GM12878 (cell line): Measurements from ENCODE around the gene YBX1. TPM values are rescaled to one million over a fixed set of nuclear protein-coding genes. Genes with fewer than 3 reads are reported as not detected.

Experiments
- ATAC-seq: fragments of 200-7000 bp; cut with Tn5 transposase; 3 replicates; pipeline ENCODE4 v1.9.1; 2020; ENCODE audit warnings: mild to moderate bottlenecking, moderate library complexity
- BruUV-seq: library from RNA; stranded (reverse); fragments of 400-500 nt; replicated peaks from 2 replicates; lab custom pipeline; 2021; lab: Mats Ljungman, UMichigan
- CTCF ChIA-PET: fragments of 300-600 bp; sonication (Branson Sonifier 250); formaldehyde crosslinking; extraction: SDS; loops from one replicate; lab custom pipeline; 2021; ENCODE audit warnings: inconsistent platforms; lab: Yijun Ruan, JAX
- POLR2A ChIA-PET: fragments of 350-600 bp; formaldehyde crosslinking; extraction: SDS; loops from one replicate; lab custom pipeline; 2021; ENCODE audit warnings: inconsistent platforms; lab: Charles Lee
- RAD21 ChIA-PET: fragments of 300-600 bp; sonication (Branson Sonifier 250); formaldehyde crosslinking; loops from one replicate; lab custom pipeline; 2023; ENCODE audit warnings: antibody characterized with exemption; ENCODE audit not compliant: unreplicated experiment; lab: Charles Lee
- SMC1A ChIA-PET: fragments of 300-600 bp; sonication (Branson Sonifier 250); formaldehyde crosslinking; loops from one replicate; lab custom pipeline; 2023; ENCODE audit not compliant: unreplicated experiment, uncharacterized antibody; lab: Charles Lee
- DNase-seq: peaks from one replicate; pipeline ENCODE4 v3.0.0-alpha.2; 2011; ENCODE audit warnings: low read depth, low spot score
- FAIRE-seq: peaks from 3 replicates; lab custom pipeline; 2011; peaks lifted over from hg19 to GRCh38; lab: Jason Lieb, UNC
- H2AFZ ChIP-seq: 2 replicates; pipeline ENCODE4 v1.6.0; 2011; ENCODE audit warnings: low read depth, low read length, control low read depth; ENCODE audit not compliant: control insufficient read depth
- H3K27ac ChIP-seq: 2 replicates; pipeline ENCODE4 v1.5.1; 2011; ENCODE audit warnings: control low read depth; ENCODE audit not compliant: control insufficient read depth, insufficient read depth
- H3K27me3 ChIP-seq, 2 experiments: replicated peaks in 1 of 2; 2 replicates each; pipeline versions ENCODE4 v1.6.0 to v1.6.1; 2011; ENCODE audit warnings: low read length in 1 of 2; ENCODE audit not compliant: control insufficient read depth in 2 of 2, insufficient read depth in 2 of 2
- H3K36me3 ChIP-seq, 2 experiments: 2 replicates each; pipeline ENCODE4 v1.5.1; 2011; ENCODE audit warnings: low read length in 1 of 2; ENCODE audit not compliant: control insufficient read depth in 2 of 2, insufficient read depth in 2 of 2
- H3K4me1 ChIP-seq: 2 replicates; pipeline ENCODE4 v1.6.1; 2011; ENCODE audit warnings: mild to moderate bottlenecking, low read length, moderate library complexity, mixed read lengths; ENCODE audit not compliant: control insufficient read depth, insufficient read depth
- H3K4me2 ChIP-seq: 2 replicates; pipeline ENCODE4 v1.6.0; 2011; ENCODE audit warnings: control low read depth; ENCODE audit not compliant: control insufficient read depth, insufficient read depth
- H3K4me3 ChIP-seq: fragments of 200-600 bp; sonication (generic); 2 replicates; pipeline ENCODE4 v1.5.1; 2016
- H3K79me2 ChIP-seq: 2 replicates; pipeline ENCODE4 v1.6.0; 2011; ENCODE audit warnings: low read length; ENCODE audit not compliant: control insufficient read depth, insufficient read depth
- H3K9ac ChIP-seq: 2 replicates; pipeline ENCODE4 v1.8.0; 2011; ENCODE audit warnings: low read length, control low read depth, mixed read lengths; ENCODE audit not compliant: control insufficient read depth, insufficient read depth
- H3K9me3 ChIP-seq: replicated peaks from 3 replicates; pipeline ENCODE4 v1.5.1; 2011; ENCODE audit warnings: mild to moderate bottlenecking, low read length; ENCODE audit not compliant: control insufficient read depth, insufficient read depth
- H4K20me1 ChIP-seq: 2 replicates; pipeline ENCODE4 v1.6.0; 2011; ENCODE audit not compliant: control insufficient read depth, insufficient read depth
- ATF7 ChIP-seq: fragments of 450-650 bp; IDR thresholded peaks from 2 replicates; pipeline ENCODE4 v1.6.1; 2016; ENCODE audit warnings: low read depth, mild to moderate bottlenecking
- CBX5 ChIP-seq: sonication (generic); IDR thresholded peaks from 2 replicates; pipeline ENCODE4 v1.6.1; 2016; ENCODE audit warnings: low read depth, moderate library complexity, mild to moderate bottlenecking, inconsistent platforms
- HCFC1 ChIP-seq: fragments of 150-350 bp; IDR thresholded peaks from 2 replicates; pipeline ENCODE4 v1.6.1; 2014; ENCODE audit warnings: low read length
- JUNB ChIP-seq: IDR thresholded peaks from 2 replicates; pipeline ENCODE4 v1.6.1; 2016; ENCODE audit warnings: antibody characterized with exemption, mild to moderate bottlenecking
- MTA3 ChIP-seq: IDR thresholded peaks from 2 replicates; pipeline ENCODE4 v1.6.1; 2012; ENCODE audit warnings: low read length, inconsistent platforms, borderline replicate concordance
- NRF1 ChIP-seq: conservative IDR thresholded peaks from 2 replicates; pipeline ENCODE4 v1.6.1; 2011; ENCODE audit warnings: mild to moderate bottlenecking, low read depth, low read length, improper control_type of control experiment
- POLR2A ChIP-seq: IDR thresholded peaks from 2 replicates; pipeline ENCODE4 v1.6.1; 2011; ENCODE audit warnings: low read depth, mild to moderate bottlenecking, low read length
- RB1 ChIP-seq: fragments of 450-650 bp; formaldehyde crosslinking; IDR thresholded peaks from 2 replicates; pipeline ENCODE4 v1.6.1; 2017; ENCODE audit warnings: mild to moderate bottlenecking, borderline replicate concordance
- RFX5 ChIP-seq: IDR thresholded peaks from 2 replicates; pipeline ENCODE4 v1.6.1; 2011; ENCODE audit warnings: low read depth, low read length, improper control_type of control experiment
- SUZ12 ChIP-seq: fragments of 200-600 bp; sonication (generic); IDR thresholded peaks from one replicate; pipeline ENCODE4 v1.6.1; 2018; ENCODE audit warnings: antibody characterized with exemption, mild to moderate bottlenecking; ENCODE audit not compliant: unreplicated experiment
- WRNIP1 ChIP-seq: IDR thresholded peaks from 2 replicates; pipeline ENCODE4 v1.6.1; 2011; ENCODE audit warnings: low read depth, low read length, improper control_type of control experiment, borderline replicate concordance
- ZNF622 ChIP-seq: fragments of 450-650 bp; IDR thresholded peaks from 2 replicates; pipeline ENCODE4 v1.6.1; 2017; ENCODE audit warnings: mild to moderate bottlenecking, inconsistent platforms
- WGBS: methylation state at CpG from one replicate; pipeline ENCODE4 v1.1.6; 2016; ENCODE audit warnings: low lambda C conversion rate; ENCODE audit not compliant: insufficient replicate concordance, insufficient coverage; ENCODE audit errors: missing lambda C conversion rate; 5-methylcytosine and 5-hydroxymethylcytosine counted together
- in situ Hi-C: fragments of 300-500 bp; cut with MboI; formaldehyde crosslinking; loops from 9 replicates; pipeline ENCODE4 v1.14.3; 2018; ENCODE audit warnings: mixed read lengths
- intact Hi-C: fragments of 100-400 bp; cut with micrococcal nuclease; formaldehyde crosslinking; loops from one replicate; pipeline ENCODE4 v1.14.2; 2022; ENCODE audit not compliant: unreplicated experiment
- polyA plus RNA-seq, 11 experiments: library from polyadenylated mRNA; depleted of rRNA in 4 of 11; unstranded in 6 of 11; stranded (reverse) in 5 of 11; fragments of >200 nt; fragmentation: Nextera tagmentation in 4 of 11; fragmentation: Illumina TruSeq in 1 of 11; extraction: Ambion mirVana in 4 of 11; extraction: Trizol in 1 of 11; gene quantifications; 1 replicate in 1 of 11; 2 replicates in 10 of 11; pipeline versions ENCODE4 v1.2.1 to v1.2.3, GENCODE V29; 2011 to 2016; ENCODE audit warnings: inconsistent platforms in 2 of 11, missing spikeins in 2 of 11, low read depth in 1 of 11
- total RNA-seq, 4 experiments: library from RNA; depleted of rRNA in 3 of 4; stranded (reverse); fragments of >200 nt in 3 of 4; fragmentation: Illumina TruSeq in 1 of 4; extraction: Trizol in 1 of 4; gene quantifications; 2 replicates each; pipeline versions ENCODE4 v1.2.1 to v1.2.3, GENCODE V29; 2013 to 2021
- TF ChIP-seq, protein P1 (sequence below): IDR thresholded peaks from 2 replicates; pipeline ENCODE4 v1.6.1; 2012; ENCODE audit warnings: low read depth, low read length, improper control_type of control experiment
- TF ChIP-seq, protein P2 (sequence below): fragments of 450-650 bp; IDR thresholded peaks from 2 replicates; pipeline ENCODE4 v1.6.1; 2017; ENCODE audit warnings: low read depth, mild to moderate bottlenecking, moderate library complexity

The YBX1 gene
- total and polyA plus RNA-seq, 10 of the 15 experiments (the other 5 are each of a cell fraction or from before 2014, with no cell fraction given): 355 to 1,353 (median 858) TPM

DNA sequence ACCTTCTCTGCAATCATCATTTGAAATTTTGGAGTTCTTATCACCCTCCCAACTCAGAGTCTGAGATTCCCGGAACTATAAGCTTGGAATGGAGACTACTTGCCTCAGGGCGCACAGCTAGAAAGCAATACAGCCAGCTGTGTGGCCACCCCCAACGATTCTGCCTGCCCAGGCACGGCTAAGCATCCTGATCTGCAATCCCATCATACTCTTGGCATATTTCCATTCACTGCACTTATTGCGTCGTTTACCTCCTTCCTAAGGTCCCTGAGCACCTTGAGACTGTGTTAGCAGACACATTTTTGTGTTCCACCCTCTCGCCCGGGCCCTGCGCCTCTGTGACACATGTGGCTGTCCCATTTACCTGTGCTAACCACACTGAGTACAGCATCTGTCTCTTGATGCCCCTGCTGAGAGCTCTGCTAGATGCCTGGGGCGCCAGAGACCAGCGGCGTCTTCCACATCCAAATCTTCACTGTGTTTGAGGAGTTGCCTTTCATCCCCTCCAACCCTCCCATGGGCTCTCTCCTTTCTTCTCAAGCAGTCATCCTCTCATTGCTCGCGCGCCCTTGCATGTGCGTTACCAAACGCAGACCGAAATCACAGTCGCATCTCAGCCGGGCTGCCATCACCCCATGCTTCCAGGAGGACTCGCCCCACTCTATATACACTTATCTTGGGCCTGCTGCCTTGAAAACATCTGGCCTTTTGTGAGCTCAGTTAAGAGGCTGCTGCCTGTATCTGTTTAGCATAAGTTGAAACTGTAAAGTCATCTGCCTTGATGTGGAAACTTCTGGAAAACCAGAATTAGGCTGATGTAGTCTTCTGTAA is 61.3 kb downstream of the YBX1 start (continued):
- no peak for TF ChIP-seq HCFC1
- TF ChIP-seq, protein P1, sequence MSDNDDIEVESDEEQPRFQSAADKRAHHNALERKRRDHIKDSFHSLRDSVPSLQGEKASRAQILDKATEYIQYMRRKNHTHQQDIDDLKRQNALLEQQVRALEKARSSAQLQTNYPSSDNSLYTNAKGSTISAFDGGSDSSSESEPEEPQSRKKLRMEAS: no peak
- no peak for TF ChIP-seq WRNIP1
- TF ChIP-seq, protein P2, sequence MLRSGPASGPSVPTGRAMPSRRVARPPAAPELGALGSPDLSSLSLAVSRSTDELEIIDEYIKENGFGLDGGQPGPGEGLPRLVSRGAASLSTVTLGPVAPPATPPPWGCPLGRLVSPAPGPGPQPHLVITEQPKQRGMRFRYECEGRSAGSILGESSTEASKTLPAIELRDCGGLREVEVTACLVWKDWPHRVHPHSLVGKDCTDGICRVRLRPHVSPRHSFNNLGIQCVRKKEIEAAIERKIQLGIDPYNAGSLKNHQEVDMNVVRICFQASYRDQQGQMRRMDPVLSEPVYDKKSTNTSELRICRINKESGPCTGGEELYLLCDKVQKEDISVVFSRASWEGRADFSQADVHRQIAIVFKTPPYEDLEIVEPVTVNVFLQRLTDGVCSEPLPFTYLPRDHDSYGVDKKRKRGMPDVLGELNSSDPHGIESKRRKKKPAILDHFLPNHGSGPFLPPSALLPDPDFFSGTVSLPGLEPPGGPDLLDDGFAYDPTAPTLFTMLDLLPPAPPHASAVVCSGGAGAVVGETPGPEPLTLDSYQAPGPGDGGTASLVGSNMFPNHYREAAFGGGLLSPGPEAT: no peak
- TF ChIP-seq ATF7: no peak
- TF ChIP-seq SUZ12: no peak
- TF ChIP-seq NRF1: no peak
- TF ChIP-seq JUNB: no peak
- no peak for TF ChIP-seq POLR2A
- no peak for TF ChIP-seq RB1
- TF ChIP-seq CBX5: no peak

DNA sequence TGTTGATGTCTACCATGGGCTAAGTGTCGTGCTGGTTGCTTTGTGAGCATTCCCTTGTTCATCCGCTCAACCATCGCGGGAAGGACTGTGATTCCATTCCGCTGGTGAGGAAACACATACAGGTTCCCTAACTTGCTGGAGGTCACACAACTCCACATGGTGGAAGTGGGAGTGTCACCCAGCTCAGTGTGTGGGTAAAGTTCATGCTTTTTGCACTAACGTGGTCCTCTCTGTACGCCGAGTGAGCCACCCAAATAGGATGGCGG is 61.9 kb downstream of the YBX1 start:
- SMC1A ChIA-PET: no interaction called here
- no peak for DNase-seq
- TF ChIP-seq RFX5 (no peak), MTA3 (no peak), ZNF622 (no peak)
- BruUV-seq: no TSS peak
- H3K4me2 ChIP-seq: no peak overlapping the region
- RAD21 ChIA-PET: no interaction called here
- no peaks in the 10 kb centered on the region for H4K20me1 ChIP-seq
- no peak overlapping the region for H3K9ac ChIP-seq
- intact Hi-C loops: no loop called here
- H3K4me3 ChIP-seq: no peak overlapping the region
- ATAC-seq: no peak
- CTCF ChIA-PET: interaction anchor here (1.8 kb wide), 1 partner anchor 399 kb away, joined by 6 read pairs; no protein-coding TSS in a partner anchor
- no peak for FAIRE-seq
- 94% methylated on average over 9 of the region's 9 CpGs for WGBS
- in situ Hi-C loops: no loop called here
- no peaks in the 10 kb centered on the region for H3K9me3 ChIP-seq
- no peaks in the 10 kb centered on the region for H3K79me2 ChIP-seq
- H3K27me3 ChIP-seq: no peaks in the 10 kb centered on the region
- no peak overlapping the region for H3K27ac ChIP-seq
- H2AFZ ChIP-seq: no peak overlapping the region
- H3K4me1 ChIP-seq: no peaks in the 10 kb centered on the region
- POLR2A ChIA-PET: no interaction called here
- H3K36me3 ChIP-seq: peaks cover 2 to 6% of the 10 kb centered on the region in 2 experiments; a peak in 3 of 4 replicates
